ENCODE measurements around the gene SYTL2.

Gene SYTL2

DNA sequence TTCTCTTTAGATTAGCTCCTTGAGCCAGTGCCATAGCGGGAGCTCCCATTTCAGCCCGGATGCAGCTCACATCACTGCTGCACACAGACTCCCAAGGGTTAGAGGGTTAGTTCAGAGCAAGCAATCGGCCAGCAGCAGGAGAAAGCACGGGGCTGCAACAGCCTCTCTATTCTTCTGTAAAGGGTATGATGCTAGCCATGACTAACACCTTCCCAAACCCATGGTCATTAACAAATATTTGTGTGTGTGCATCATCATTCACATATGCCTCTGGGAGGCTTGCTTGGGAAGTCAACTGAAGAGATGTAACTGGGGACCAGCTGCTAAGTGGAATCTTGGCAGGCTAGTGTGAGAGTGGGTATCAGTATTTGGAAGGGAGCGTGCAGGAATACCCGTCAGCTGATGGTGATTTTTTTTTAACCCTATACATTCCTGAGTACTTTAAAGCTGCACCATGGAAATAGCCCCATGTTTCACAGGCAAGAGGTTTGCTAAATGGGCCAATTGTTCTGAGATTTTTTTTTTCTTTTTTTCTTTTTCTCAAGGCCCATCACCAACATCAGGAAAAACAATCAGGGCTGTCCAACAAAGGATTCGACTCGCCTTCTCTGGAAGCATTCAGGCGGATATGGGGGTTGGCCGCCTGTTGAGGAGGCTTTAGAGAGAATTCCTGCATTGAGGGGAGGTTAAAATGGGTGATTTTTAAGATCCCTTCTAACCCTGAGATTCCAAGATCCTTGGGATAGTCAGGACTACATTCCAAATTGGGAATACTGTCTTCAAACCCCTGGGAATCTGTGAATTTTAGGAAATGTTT lies 91.7 kb downstream of the SYTL2 start:
- DNase-seq: no peak

DNA sequence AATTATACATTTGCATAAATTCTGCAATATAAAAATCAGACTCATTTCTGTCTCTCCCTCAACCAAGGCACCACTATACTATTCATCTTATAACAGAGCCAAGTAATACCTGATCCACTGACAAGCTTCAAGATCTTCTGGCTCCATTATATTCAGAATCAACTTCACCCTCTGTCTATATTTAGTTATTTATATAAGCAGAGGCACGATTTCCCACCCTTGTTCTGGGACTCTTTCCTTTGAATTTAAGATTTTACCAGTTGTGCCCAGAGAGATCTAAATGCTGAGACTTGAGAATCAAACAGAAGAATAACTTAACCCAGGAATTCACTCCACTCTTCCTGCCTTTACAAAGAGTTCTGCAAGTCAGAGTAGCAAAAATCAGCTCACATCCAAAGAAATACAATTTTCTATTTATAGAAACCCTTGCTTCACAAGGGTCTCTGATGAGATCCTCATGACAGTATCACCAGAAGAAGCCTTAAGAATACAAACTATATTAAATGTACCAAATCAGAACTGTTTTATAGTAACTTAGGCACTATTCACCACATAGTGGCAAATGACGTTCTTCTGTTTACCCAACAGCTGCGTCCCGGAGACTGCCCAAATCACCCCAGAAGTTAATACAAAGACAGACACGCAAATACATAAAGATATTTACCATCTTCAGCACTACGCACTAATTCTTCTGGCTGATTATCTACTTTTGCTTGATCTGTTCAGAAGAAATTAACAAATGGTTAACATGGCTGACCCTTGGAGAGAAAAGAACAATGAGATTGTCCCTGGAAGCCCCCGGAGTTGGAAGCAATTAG lies 92.6 kb downstream of the SYTL2 start:
- no peak for DNase-seq

DNA sequence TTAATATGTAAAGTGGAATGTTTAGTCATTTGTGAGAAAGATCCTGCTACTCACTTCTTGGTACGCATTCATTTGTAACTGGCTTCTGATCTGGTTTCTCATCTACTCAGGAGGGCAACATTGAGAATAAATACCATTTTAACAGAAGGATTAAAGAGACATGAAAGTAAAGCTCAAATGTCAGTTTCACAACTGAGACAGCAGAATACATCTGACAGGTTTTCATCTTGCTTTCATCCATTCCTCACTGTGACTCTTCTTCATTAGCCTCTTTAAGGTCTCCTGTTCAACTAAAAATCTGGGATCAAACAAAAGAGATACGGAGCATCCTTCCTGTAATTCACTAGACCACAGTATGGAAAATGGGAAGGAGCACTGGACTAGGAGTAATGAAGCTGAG lies 93.5 kb downstream of the SYTL2 start:
- no peak for DNase-seq

DNA sequence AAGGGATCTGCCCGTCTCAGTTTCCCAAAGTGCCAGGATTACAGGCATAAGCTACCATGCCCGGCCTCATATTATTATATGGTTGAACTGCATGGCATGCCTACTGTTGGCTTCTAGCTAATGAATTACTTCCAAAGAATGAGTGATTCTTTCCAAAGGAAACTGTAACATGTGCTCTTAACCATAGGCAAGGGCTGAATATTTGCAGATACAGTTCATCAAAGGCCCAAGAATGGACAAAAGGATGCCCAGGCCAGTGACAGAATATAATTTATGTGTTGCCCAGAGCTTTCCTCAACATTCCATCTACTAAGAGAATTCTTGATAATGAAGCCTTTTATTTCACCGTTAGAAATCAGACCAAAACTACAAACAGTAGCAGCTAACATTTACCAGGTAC lies 98.0 kb downstream of the SYTL2 start:
- DNase-seq: no peak

DNA sequence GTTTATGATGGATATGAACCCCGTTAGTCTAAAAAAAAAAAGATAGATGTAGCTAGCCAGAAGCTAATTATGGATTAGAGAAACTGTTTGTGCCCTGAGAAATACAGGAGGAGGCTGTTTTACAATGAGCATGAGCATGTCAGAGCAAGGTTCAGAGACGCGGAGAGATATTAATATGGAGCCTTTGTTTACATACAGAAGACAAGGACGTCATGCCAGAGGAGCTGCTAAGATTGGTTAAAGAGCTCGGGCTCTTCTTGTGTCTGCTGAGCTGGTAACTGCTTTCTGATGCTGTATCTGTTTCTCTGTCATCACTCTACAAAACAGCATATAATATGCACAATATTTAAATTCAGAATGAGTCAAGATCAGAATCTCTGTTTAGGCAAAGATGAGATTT lies 100.0 kb downstream of the SYTL2 start:
- DNase-seq: no peak

DNA sequence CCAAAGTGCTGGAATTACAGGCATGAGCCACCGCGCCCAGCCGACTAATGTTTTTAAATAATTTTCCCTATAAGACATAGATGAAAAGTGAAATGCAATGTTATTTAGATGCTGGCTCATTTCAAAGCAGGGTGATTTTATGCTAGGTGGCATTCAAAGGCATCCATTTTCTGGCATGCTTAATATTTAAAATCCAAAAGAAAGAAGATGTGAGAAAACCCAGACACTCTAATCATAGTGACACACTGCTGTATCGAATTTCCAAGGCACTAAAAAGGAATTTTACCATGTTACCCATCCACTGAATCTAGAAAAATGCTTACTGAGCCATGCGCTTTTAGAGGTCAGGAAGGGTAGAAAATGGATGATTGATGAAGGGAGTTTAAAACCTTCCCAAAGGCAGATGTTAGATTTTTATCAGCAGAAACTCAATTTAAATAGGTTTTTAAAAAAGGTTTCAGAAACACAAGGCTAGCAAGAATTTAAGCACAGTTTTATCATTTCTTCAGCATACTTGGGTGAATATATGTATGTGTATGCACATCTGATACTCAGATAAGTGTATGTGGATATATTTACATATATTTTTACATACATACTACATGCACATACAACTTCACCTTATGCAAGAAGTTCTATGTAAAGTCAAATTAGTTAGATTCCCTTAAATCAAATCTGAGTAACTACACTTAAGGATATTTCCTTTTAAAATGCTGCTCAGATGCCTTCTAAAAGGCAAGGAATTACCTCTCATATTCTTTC lies 100.8 kb downstream of the SYTL2 start:
- DNase-seq: no peak

DNA sequence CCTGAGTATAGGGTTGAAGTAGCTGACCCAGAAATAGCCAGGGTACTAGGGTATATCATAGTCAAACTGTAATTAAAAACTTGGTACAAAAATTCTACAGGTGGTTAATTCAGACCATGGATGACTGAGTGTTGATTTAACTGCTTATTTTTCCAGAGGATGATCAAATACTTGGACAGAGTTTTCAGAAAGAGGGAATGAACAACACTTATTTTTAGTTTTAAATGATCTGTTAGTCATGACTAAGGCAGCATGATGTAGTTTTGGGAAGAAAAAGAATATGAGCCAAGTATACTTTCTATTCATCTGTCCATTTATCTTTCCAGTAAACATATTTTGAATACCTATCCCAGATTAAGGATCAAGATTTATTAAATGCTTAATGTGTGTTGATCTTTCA lies 105.1 kb downstream of the SYTL2 start:
- DNase-seq: no peak

DNA sequence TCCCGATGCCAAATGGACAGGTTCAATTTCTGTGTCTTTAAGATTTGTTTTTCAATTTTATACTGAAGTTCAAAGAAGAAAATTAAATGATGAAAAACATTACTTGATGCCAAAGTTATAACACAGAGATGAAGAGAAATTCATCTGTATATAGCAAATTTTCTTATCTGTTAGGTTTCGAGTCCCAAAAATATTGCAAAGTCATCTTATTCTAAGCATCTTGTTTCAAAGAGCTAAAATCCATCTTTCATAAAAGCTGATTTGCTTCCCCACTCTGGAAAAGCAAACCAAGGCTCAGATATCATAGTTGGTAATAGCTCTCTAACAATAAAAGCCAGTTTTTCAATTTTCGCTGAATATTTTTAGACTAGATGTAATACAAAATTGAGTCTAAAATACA lies 106.0 kb downstream of the SYTL2 start:
- DNase-seq: no peak

DNA sequence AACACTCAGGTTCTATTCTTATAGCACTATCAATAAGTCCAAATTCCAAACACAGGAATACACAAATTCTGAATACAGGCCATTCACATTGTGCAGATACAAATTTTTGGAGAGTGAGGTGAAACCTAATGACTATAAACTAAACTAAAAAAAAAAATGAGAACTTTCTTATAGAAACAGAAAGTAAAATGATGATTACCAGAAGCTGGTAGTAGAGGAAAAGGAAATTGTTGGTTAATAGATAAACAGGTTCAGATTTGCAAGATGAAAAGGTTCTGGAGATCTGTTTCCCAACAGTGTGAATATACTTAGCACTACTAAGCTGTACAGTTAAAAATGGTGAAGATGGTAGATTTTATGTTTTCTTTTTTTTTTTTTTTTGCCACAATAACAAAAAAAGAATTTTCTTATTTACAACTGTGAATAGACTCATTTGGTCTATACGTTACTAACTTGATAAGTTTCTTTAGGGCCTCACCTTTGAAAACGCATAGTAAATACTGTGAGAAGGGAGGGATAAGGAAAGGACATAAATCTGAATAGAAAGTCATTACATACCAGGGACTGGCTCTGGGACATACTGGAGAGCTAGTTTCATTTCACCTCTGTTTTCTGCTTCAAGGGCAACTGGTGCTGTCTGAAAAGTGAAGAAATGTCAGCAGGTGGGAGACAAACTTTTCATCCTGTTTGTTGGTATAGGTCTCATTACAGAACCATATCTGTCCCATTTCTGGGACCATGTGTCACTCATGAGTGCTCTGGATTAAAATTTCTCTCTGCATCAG lies 110.8 kb downstream of the SYTL2 start:
- no peak for DNase-seq

DNA sequence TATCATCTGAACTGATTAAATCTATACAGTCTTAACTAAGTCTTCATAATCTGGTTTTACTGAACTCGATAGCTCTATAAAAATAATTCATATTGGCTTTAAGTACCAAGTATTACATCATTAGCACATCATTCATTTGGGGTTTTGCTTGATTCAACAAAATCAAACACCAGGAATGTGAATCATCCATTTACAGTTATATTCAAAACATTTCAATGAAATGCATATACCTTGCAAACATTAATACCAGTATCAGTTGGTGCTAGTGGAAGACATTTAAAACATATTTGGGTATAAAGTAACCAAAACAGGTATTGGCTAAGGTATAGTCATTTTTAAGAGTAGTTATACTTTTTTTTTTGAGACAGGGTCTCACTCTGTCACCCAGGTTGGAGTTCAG lies 112.7 kb downstream of the SYTL2 start:
- no peak for DNase-seq

DNA sequence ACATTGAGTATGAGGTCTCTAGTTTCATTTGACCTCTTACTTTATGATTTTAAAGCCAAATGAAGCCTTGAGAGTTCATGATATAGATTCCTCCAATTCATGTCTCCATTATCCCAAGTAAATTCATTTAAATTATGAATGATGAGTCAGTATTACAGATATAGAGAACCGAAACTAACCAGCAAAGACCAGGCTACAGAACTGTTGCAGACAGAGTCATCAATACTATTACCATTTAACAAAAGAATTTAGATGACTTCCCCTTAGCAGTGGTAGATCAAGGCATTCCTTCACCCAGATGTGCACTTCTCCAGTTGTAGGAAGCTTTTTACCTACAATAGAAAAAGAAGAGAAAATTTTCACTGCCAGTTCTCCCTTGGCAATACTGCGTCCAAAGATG lies 113.2 kb downstream of the SYTL2 start:
- DNase-seq: no peak

DNA sequence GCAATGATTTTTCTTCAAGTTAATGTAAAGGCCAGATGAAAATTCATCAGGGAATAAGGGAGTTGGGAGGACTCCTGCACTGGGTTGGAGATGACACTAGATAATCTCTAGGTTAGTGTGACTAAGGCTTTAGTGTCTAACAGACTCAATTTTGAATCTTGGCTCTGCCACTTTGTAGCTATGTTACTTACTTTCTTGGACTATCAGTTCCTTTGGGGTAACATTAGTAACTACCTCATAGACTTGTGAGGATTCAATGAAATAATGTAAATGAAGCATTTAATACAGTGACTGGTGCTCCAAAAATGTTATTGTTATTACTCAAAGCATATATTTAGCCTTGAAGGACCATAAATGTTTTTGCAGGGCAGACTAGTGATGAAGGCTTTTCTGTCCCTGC lies 115.4 kb downstream of the SYTL2 start:
- no peak for DNase-seq

DNA sequence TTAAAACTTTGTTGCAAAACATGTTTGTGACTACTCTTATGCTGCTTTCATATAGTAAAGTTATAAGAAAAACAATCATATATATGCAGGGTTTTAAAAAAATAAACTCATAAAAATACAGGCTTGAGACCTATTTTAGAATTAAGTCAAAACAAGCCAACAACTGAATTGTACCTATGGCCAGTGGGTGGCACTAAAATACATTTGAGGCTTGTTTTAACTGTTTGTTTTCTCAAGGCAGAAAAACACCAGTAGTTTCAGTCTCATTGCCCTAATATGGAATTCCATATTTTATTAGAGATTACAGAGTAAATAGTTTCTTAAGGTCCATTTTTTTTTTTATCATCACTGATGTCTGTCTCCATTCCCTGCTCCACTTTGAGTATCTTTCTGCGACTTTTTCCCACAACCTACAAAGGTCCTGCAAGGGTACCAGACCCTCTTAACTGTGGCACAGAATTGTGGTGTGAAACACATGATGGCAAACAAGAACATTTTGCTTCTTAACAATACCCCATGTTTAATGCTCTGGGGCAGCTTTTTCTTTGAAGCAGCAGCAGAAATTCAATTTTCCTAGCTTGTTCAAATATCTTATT lies 116.5 kb downstream of the SYTL2 start:
- no peak for DNase-seq

DNA sequence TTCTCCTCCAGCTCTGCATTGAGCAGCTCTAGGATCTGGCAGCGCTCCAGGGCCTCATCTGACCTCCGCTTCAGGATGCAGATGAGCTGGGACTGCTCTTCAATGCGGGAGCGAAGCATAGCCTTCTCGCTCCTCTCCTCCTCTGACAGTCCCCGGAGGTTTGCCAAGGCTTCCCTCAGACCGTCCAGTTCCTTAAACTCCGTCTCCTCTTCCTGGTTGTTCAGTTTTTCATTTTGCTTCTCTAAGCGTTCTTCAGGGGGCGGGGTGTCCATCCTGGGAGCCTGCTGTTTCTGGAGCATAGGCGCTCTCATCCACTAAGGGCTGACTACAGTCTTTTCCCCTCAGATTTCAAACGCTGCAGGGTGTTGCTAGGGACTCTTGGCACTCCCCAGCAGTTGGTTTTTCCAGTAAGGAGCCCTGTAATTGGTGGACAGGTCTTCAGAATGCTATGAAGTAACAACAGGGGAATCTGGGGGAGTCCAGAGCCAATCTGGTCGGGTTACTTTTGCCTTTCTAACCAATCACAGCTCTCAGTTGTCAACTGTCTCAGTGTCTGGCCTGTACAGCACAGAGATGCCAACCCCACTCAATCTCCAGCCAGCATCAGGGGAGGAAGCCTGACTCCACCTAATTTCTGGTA lies 125.0 kb downstream of the SYTL2 start, which contains the start of gene CCDC89:
CCDC89 (minus strand) TSS at position 376 of the 640 bp plus-strand sequence; CDS start at position 311, 65 bp downstream.
- DNase-seq: peak; percentile 59

DNA sequence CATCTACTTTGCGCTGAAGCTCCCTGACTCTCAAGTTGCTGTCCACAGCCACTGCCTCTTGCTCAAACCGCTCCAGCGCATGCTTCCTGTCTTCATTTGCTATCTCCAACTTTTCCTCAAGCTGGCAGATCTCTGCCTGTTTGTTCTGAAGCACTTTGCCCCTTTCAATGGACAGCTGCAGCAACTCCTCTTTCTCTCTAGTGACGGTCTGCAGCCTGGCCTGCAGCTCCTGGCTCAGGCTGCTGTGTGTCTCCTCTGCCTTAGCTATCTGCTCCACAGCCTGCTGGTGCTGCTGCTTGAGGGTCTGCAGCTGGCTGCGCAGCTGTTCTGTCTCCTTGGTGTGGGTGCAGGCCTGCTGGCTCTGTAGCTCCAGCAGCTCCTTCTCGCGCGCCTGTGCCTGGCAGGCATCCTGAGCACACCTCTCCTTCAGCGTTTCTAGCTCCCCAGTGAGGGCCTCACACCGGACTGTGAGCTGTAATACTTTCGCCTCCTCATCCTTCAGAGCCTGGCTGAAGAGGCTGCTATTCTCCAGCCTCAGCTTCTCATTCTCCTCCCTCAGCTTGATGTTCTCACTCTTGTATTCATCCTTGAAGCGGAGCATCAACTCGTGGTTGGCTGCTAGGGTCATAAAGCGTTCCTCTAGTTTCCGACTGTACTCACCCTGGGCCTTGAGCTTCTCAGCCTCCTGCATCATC lies 125.7 kb downstream of the SYTL2 start:
- DNase-seq: no peak

DNA sequence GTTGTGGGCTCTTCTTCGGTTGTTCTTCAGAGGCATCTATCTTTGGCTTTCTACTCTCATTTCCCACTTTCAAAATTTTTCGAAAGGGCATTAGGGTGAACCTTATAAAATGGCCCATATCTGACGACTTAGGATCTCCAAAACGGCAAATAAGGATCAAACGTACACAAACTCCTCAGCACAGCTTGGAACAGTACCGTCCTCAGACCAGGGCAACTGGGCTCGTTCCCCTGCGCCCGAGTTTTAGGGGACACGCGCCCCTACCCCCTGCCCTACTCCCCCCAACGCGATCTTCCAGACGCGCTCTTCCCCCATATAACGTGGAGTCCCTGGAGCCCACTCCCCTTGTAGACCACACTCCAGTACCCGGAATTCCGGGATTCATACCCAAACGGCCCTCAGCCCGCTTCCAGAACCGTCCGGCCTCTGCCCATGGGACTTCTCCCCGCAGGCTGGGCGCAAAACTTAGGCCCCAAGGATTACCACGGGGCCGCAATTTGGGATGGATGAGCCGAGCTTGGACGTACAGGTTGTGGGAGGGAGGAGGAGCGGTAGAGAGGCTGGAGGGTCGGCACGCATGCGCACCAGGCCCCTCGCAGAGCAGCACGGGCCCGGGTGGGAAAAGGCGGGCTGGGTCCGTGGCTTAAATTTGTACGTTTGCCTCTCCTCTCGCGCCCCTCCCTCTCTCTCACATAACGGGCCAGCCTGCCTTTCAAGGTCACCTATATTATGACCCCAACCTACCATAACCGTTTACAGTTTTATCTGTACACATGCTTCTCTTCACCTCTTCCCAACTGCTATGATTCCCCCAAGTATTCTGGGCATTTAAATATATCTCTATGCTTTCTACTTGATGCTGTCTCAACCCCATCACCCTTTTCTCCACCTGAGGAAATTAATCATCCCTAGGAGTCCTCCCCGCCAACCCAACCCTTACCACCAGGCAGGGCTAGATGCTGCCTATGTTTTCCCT lies 128.3 kb downstream of the SYTL2 start:
- DNase-seq: peak; percentile 21

DNA sequence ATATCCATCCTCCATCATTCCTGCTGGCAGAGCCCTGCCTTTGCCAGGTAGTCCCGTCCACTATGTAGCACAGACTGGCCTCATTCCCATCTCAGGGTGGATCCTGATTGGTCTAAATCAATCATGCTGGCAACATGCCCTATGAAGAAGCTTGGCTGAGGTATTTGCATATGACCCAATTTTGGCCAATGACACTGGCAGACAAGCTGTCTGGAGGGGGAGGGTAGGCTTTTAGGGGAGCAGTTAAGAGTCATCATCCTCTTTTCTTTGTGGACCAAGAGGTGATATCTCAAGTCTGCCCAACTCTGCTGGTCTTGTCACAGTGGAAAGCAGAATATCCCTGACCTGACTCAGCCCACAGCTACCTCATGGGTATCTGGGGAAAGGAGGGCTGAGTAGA lies 130.0 kb downstream of the SYTL2 start:
- DNase-seq: no peak

DNA sequence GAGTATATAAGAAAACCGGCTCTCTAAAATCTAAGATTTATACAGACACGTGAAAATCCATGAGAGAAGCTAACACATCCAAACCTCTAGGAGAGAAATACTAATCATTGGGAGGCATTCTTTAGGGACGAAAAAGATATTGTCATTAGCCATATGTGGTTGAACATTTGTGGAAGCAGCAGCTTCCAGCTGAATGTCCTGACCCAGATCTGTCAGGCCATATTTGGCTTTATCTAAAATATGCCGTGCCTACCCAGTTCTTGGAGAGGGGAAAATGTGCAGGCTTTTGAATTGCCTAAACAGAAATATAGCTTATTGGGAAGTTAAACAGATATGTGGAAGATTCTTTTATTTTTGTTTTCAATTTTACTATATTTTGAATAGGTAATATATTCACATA lies 131.4 kb downstream of the SYTL2 start:
- DNase-seq: no peak

DNA sequence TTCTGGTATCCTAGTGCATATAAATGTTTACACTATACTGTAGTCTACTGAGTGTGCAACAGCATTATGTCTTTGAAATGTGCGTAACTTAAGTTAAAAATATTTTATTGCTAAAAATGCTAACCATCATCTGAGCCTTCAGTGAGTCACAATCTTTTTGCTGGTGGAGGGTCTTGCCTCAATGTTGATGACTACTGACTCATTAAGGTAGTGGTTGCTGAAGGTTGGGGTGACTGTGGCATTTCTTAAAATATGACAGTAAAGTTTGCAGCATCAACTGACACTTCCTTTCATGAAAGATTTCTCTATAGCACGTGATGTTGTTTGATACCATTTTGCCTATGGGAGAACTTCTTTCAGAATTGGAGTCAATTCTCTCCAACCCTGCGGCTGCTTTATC lies 137.5 kb downstream of the SYTL2 start:
- no peak for DNase-seq

All from NCI-H2029 (cell line).